Thyroid gland (tissue), 4 donors: ENCODE data around the gene EXOC3L2.

ENCODE experiments used
- POLR2A ChIP-seq, 2 donors: fragments of 450-650 bp; IDR thresholded peaks; one replicate each; pipeline ENCODE4 v1.6.1; 2017; ENCODE audit warnings: antibody characterized with exemption in 2 of 2, mild to moderate bottlenecking in 2 of 2, moderate library complexity in 1 of 2
- TF ChIP-seq, protein P1 (sequence below), 6 experiments: fragments of 200-600 bp in 3 of 6; fragments of 450-650 bp in 3 of 6; sonication (generic) in 3 of 6; IDR thresholded peaks; one replicate each; pipeline ENCODE4 v1.5.1; 2016 to 2019; ENCODE audit warnings: antibody characterized with exemption in 6 of 6, mild to moderate bottlenecking in 2 of 6, inconsistent platforms in 1 of 6, moderate library complexity in 1 of 6

DNA sequence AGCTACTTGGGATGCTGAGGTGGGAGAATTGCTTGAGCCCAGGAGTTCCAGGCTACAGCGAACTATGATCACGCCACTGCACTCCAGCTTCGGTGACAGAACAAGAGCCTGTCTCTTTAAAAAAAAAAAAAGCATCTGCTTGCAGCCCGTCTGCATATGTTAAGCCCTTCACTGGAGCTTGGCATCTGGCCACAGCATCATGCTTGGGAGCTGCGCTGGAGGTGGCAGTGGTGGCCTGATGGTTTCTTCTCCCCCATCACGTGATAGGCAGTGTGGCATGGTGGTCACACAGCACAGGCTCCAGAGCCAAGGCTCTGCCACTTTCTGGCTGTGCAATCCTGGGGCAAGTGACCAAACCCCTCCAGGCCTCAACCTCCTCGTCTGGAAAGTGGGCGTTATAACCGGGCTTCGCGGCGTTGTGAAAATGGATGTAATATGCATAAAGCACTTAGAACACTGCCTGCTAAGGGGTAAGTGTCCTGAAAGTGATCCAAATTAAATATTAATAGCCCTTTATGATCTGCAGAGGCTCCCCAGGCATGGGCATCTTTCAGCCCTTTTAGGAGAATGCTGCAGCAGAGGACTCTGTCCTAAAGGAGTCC, 30.3 kb upstream of the EXOC3L2 start:
- TF ChIP-seq POLR2A (IDR thresholded peaks at IDR 0.05): no peak
- TF ChIP-seq, protein P1, sequence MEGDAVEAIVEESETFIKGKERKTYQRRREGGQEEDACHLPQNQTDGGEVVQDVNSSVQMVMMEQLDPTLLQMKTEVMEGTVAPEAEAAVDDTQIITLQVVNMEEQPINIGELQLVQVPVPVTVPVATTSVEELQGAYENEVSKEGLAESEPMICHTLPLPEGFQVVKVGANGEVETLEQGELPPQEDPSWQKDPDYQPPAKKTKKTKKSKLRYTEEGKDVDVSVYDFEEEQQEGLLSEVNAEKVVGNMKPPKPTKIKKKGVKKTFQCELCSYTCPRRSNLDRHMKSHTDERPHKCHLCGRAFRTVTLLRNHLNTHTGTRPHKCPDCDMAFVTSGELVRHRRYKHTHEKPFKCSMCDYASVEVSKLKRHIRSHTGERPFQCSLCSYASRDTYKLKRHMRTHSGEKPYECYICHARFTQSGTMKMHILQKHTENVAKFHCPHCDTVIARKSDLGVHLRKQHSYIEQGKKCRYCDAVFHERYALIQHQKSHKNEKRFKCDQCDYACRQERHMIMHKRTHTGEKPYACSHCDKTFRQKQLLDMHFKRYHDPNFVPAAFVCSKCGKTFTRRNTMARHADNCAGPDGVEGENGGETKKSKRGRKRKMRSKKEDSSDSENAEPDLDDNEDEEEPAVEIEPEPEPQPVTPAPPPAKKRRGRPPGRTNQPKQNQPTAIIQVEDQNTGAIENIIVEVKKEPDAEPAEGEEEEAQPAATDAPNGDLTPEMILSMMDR (IDR thresholded peaks at IDR 0.05): no peak
